Measurements from ENCODE around the gene SLC9A3.

Gene SLC9A3

DNA sequence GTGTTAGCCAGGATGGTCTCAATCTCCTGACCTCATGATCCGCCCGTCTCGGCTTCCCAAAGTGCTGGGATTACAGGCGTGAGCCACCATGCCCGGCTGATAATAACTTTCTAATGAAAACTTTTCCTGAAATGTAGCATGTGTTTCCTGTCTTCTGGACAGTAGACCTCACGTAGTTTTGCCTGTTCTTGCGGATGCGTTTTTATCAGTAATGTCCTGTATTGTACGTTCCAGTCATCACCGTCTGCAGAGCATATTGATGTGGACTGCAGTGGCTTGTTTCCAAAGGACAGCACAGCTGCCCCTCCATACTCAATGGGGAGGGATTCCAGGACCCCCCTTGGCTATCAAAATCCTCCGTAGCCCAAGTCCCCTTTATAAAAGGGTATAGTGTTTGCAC lies 68.4 kb downstream of the SLC9A3 start:
- DNase-seq (ENCODE audit: low read depth), result no peak
- TF ChIP-seq, protein P1, sequence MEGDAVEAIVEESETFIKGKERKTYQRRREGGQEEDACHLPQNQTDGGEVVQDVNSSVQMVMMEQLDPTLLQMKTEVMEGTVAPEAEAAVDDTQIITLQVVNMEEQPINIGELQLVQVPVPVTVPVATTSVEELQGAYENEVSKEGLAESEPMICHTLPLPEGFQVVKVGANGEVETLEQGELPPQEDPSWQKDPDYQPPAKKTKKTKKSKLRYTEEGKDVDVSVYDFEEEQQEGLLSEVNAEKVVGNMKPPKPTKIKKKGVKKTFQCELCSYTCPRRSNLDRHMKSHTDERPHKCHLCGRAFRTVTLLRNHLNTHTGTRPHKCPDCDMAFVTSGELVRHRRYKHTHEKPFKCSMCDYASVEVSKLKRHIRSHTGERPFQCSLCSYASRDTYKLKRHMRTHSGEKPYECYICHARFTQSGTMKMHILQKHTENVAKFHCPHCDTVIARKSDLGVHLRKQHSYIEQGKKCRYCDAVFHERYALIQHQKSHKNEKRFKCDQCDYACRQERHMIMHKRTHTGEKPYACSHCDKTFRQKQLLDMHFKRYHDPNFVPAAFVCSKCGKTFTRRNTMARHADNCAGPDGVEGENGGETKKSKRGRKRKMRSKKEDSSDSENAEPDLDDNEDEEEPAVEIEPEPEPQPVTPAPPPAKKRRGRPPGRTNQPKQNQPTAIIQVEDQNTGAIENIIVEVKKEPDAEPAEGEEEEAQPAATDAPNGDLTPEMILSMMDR (IDR thresholded peaks at IDR 0.05; ENCODE audit: insufficient read depth, low read depth, low read length, missing control alignments), result no peak
- H3K4me3 ChIP-seq (ENCODE audit: low read depth, low read length), result no peak overlapping the region

DNA sequence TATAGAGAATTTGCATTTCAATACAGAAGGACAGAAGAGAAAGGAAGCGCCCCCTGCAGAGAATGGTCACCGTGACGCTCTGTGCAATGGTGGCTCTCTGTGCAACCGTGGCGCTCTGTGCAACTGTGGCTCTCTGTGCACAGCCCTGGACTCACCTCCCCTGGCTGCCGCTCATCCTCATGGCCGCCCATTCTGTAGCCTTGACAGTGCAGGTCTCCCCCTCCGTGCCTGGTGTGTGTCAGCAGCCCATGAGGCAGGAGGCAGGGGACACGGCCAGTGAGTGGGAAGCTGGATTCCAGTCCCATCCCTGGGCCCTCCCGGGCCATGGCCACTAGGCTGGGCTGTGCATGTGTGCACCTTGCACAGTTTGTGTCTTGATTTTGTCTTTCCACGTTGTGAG lies 69.3 kb downstream of the SLC9A3 start:
- no peak overlapping the region for H3K4me3 ChIP-seq (ENCODE audit: low read depth, low read length)
- DNase-seq (ENCODE audit: low read depth), result no peak
- TF ChIP-seq, protein P1 (IDR thresholded peaks at IDR 0.05; ENCODE audit: insufficient read depth, low read depth, low read length, missing control alignments), result no peak

GRCh38 chr5:453725-454481 lies 70.3 kb downstream of the SLC9A3 start:
- DNase-seq (ENCODE audit: low read depth), result no peak

DNA sequence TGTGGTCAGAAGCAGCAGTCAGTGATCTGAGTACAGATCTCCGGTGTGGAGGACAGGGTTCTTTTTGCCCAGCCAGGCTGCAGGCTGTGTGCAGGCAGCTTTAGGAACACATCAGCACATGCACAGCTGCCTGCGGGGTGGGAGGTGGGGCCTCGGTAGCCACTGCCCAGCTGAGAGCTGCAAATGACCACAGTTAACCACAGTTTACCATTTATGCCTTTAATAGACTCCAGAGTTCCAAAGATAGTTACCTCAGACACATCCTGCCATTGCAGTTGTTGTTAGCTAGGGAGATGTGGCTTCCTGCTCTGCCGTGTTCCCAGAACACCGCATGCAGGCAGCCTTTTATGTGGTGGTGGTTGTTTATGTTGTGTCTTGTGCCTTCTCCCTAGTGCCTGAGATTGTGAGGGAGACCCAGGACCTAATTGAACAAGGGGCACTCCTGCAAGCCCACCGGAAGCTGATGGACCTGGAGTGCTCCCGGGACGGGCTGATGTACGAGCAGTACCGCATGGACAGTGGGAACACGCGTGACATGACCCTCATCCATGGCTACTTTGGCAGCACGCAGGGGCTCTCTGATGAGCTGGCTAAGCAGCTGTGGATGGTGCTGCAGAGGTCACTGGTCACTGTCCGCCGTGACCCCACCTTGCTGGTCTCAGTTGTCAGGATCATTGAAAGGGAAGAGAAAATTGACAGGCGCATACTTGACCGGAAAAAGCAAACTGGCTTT lies 71.1 kb downstream of the SLC9A3 start:
- no peak overlapping the region for H3K4me3 ChIP-seq (ENCODE audit: low read depth, low read length)
- TF ChIP-seq, protein P1 (IDR thresholded peaks at IDR 0.05; ENCODE audit: insufficient read depth, low read depth, low read length, missing control alignments), result no peak
- DNase-seq (ENCODE audit: low read depth), result no peak

More at GRCh38 chr5:453725-454481, 70.3 kb downstream of the SLC9A3 start:
- TF ChIP-seq, protein P1 (IDR thresholded peaks at IDR 0.05; ENCODE audit: insufficient read depth, low read depth, low read length, missing control alignments), result no peak
- no peak overlapping the region for H3K4me3 ChIP-seq (ENCODE audit: low read depth, low read length)

- DNase-seq (ENCODE audit: low read depth), result no peak
- H3K4me3 ChIP-seq (ENCODE audit: low read depth, low read length), result no peak overlapping the region
- TF ChIP-seq, protein P1 (IDR thresholded peaks at IDR 0.05; ENCODE audit: insufficient read depth, low read depth, low read length, missing control alignments), result no peak
Measured at GRCh38 chr5:451587-452458, 72.4 kb downstream of the SLC9A3 start.

DNA sequence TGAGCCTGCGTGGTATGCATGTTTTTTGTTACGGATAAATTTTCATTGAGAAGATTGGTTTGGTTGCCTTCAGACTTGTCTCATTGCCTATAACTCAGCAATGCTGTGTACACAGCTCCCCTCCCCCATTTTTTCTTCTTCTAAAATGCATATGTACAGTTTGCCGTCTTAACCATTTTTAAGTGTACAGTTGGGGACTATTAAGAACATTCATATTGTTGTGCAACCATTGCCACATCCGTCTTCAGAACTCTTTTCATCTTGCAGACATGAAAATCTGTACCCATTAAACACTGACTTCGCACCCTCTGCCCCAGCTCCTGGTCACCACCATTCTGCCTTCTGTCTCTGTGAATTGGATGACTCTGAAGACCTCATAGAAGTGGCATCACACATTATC lies 75.1 kb downstream of the SLC9A3 start:
- no peak overlapping the region for H3K4me3 ChIP-seq (ENCODE audit: low read depth, low read length)
- TF ChIP-seq, protein P1 (IDR thresholded peaks at IDR 0.05; ENCODE audit: insufficient read depth, low read depth, low read length, missing control alignments), result no peak
- DNase-seq (ENCODE audit: low read depth), result no peak

Measured in GM12865 (cell line).